H1 (cell line): Measurements from ENCODE around the gene G2E3. TPM values are rescaled to one million over a fixed set of nuclear protein-coding genes. Genes with fewer than 3 reads are reported as not detected.

Experiments
- CTCF ChIA-PET: fragments of 300-600 bp; sonication (Branson Sonifier 250); formaldehyde crosslinking; loops from one replicate; lab custom pipeline; 2021; ENCODE audit not compliant: partially characterized antibody; lab: Charles Lee
- POLR2A ChIA-PET: fragments of 300-600 bp; sonication (Branson Sonifier 250); formaldehyde crosslinking; loops from one replicate; lab custom pipeline; 2021; ENCODE audit warnings: inconsistent platforms; ENCODE audit not compliant: partially characterized antibody; lab: Charles Lee
- DNase-seq, 2 experiments: peaks; one replicate each; pipeline versions ENCODE4 v3.0.0 to v3.0.0-alpha.2; 2010 to 2022; ENCODE audit warnings: low spot score in 2 of 2, low read depth in 1 of 2, mixed read lengths in 1 of 2
- FAIRE-seq: peaks from 2 replicates; lab custom pipeline; 2011; peaks lifted over from hg19 to GRCh38; lab: Jason Lieb, UNC
- H2AFZ ChIP-seq: 2 replicates; pipeline ENCODE4 v1.8.1; 2012; ENCODE audit warnings: low read length, inconsistent platforms
- H2AK5ac ChIP-seq: 2 replicates; pipeline ENCODE4 v1.6.1; 2013; ENCODE audit warnings: low read depth, low read length
- H2BK120ac ChIP-seq: replicated peaks from 2 replicates; pipeline ENCODE3; 2013; ENCODE audit warnings: low read depth, low read length, inconsistent platforms
- H2BK12ac ChIP-seq: 2 replicates; pipeline ENCODE4 v1.6.1; 2013; ENCODE audit warnings: low read depth, low read length
- H2BK15ac ChIP-seq: 2 replicates; pipeline ENCODE4 v1.6.1; 2013; ENCODE audit warnings: low read length
- H2BK20ac ChIP-seq: 2 replicates; pipeline ENCODE4 v1.6.1; 2013; ENCODE audit warnings: low read length
- H2BK5ac ChIP-seq: 2 replicates; pipeline ENCODE4 v1.6.1; 2013; ENCODE audit warnings: low read depth, low read length
- H3K14ac ChIP-seq: 2 replicates; pipeline ENCODE4 v1.6.1; 2013; ENCODE audit warnings: inconsistent platforms; ENCODE audit not compliant: insufficient read length
- H3K18ac ChIP-seq: 2 replicates; pipeline ENCODE4 v1.6.1; 2013; ENCODE audit warnings: low read length; ENCODE audit errors: extremely low read depth
- H3K23ac ChIP-seq: 2 replicates; pipeline ENCODE4 v1.6.1; 2013; ENCODE audit warnings: inconsistent platforms; ENCODE audit not compliant: insufficient read length
- H3K23me2 ChIP-seq: 2 replicates; pipeline ENCODE4 v1.6.1; 2013; ENCODE audit warnings: low read depth, low read length
- H3K27ac ChIP-seq: 2 replicates; pipeline ENCODE4 v1.6.1; 2011; ENCODE audit warnings: low read depth, low read length, inconsistent platforms
- H3K27me3 ChIP-seq, 4 experiments: replicated peaks in 1 of 4; 1 replicate in 1 of 4; 2 replicates in 3 of 4; pipeline versions ENCODE4 v1.6.1 to v1.8.1; 2011 to 2013; ENCODE audit warnings: low read length in 3 of 4, mild to moderate bottlenecking in 3 of 4, inconsistent platforms in 2 of 4, mixed read lengths in 2 of 4, moderate library complexity in 1 of 4; ENCODE audit not compliant: control insufficient read depth in 3 of 4, insufficient read depth in 3 of 4; ENCODE audit errors: extremely low read depth in 1 of 4
- H3K36me3 ChIP-seq, 4 experiments: 2 replicates each; pipeline versions ENCODE4 v1.6.1 to v1.8.1; 2011 to 2013; ENCODE audit warnings: mild to moderate bottlenecking in 4 of 4, low read length in 3 of 4, moderate library complexity in 2 of 4, control low read depth in 1 of 4, inconsistent platforms in 1 of 4; ENCODE audit not compliant: insufficient read depth in 4 of 4, control insufficient read depth in 2 of 4
- H3K4ac ChIP-seq: replicated peaks from 2 replicates; pipeline ENCODE3; 2013; ENCODE audit warnings: low read length, low read depth, mixed read lengths, inconsistent platforms; ENCODE audit not compliant: insufficient read length
- H3K4me1 ChIP-seq, 4 experiments: replicated peaks in 1 of 4; 1 replicate in 1 of 4; 2 replicates in 3 of 4; pipeline versions ENCODE4 v1.6.1 to v1.8.1; 2011 to 2013; ENCODE audit warnings: low read length in 3 of 4, inconsistent platforms in 2 of 4, mixed read lengths in 1 of 4; ENCODE audit not compliant: insufficient read depth in 4 of 4, control insufficient read depth in 3 of 4
- H3K4me2 ChIP-seq, 2 experiments: 2 replicates each; pipeline versions ENCODE4 v1.6.1 to v1.8.1; 2011 to 2013; ENCODE audit warnings: low read depth in 2 of 2, low read length in 2 of 2, control low read depth in 1 of 2, inconsistent platforms in 1 of 2, mild to moderate bottlenecking in 1 of 2; ENCODE audit not compliant: insufficient read depth in 1 of 2
- H3K4me3 ChIP-seq, 4 experiments: fragments of 200-600, 300-600 bp in 1 of 4; sonication (generic), shearing (Covaris generic), sonication (Bioruptor Twin) in 1 of 4; 2 replicates each; pipeline versions ENCODE4 v1.5.1 to v1.8.1; 2011 to 2016; ENCODE audit warnings: low read length in 4 of 4, low read depth in 3 of 4, control low read depth in 2 of 4, inconsistent platforms in 2 of 4, mild to moderate bottlenecking in 2 of 4, mixed read lengths in 1 of 4, moderate library complexity in 1 of 4; ENCODE audit not compliant: insufficient read depth in 2 of 4; ENCODE audit errors: extremely low read depth in 1 of 4
- H3K56ac ChIP-seq: replicated peaks from 2 replicates; pipeline ENCODE3; 2013; ENCODE audit warnings: low read depth, mild to moderate bottlenecking, mixed read lengths, low read length, inconsistent platforms; ENCODE audit not compliant: insufficient read length
- H3K79me1 ChIP-seq: 2 replicates; pipeline ENCODE4 v1.6.1; 2013; ENCODE audit warnings: low read depth, low read length, control low read depth
- H3K79me2 ChIP-seq, 2 experiments: 2 replicates each; pipeline versions ENCODE4 v1.6.1 to v1.8.1; 2012 to 2013; ENCODE audit warnings: low read length in 2 of 2, mild to moderate bottlenecking in 2 of 2, inconsistent platforms in 1 of 2; ENCODE audit not compliant: insufficient read depth in 2 of 2, control insufficient read depth in 1 of 2
- H3K9ac ChIP-seq, 4 experiments: replicated peaks in 1 of 4; 1 replicate in 1 of 4; 2 replicates in 3 of 4; pipeline versions ENCODE4 v1.6.1 to v1.8.1; 2011 to 2013; ENCODE audit warnings: low read depth in 3 of 4, low read length in 3 of 4, control low read depth in 2 of 4, mild to moderate bottlenecking in 2 of 4, moderate library complexity in 2 of 4, inconsistent platforms in 1 of 4; ENCODE audit errors: extremely low read depth in 1 of 4
- H3K9me3 ChIP-seq, 2 experiments: 2 replicates each; pipeline versions ENCODE4 v1.6.1 to v1.8.1; 2012 to 2013; ENCODE audit warnings: mild to moderate bottlenecking in 2 of 2, moderate library complexity in 2 of 2, control low read depth in 1 of 2, inconsistent platforms in 1 of 2, low read depth in 1 of 2, low read length in 1 of 2, mixed read lengths in 1 of 2; ENCODE audit not compliant: insufficient read depth in 2 of 2
- H4K20me1 ChIP-seq, 2 experiments: replicated peaks in 1 of 2; 2 replicates each; pipeline versions ENCODE3 to v1.8.1; 2011 to 2013; ENCODE audit warnings: inconsistent platforms in 2 of 2, low read length in 2 of 2, mild to moderate bottlenecking in 1 of 2; ENCODE audit not compliant: insufficient read depth in 2 of 2, control insufficient read depth in 1 of 2
- H4K5ac ChIP-seq: 2 replicates; pipeline ENCODE4 v1.6.1; 2013; ENCODE audit warnings: low read length, low read depth, mixed read lengths, inconsistent platforms; ENCODE audit not compliant: insufficient read length
- H4K8ac ChIP-seq: 2 replicates; pipeline ENCODE4 v1.8.0; 2013; ENCODE audit warnings: mild to moderate bottlenecking, moderate library complexity, low read length, inconsistent platforms; ENCODE audit not compliant: insufficient read depth; ENCODE audit errors: extremely low read depth
- H4K91ac ChIP-seq: replicated peaks from 2 replicates; pipeline ENCODE3; 2013; ENCODE audit warnings: low read length, mixed read lengths, inconsistent platforms; ENCODE audit not compliant: insufficient read length
- BCL11A ChIP-seq, 2 experiments: IDR thresholded peaks; one replicate each; pipeline ENCODE4 v1.6.1; 2011; ENCODE audit warnings: low read depth in 2 of 2, low read length in 2 of 2, mild to moderate bottlenecking in 2 of 2
- CBX5 ChIP-seq: fragments of 300-800, 300-1000 bp; sonication (generic); IDR thresholded peaks from 2 replicates; pipeline ENCODE4 v1.7.1; 2016; ENCODE audit warnings: antibody characterized with exemption, low read length, low read depth
- CBX8 ChIP-seq: fragments of 300-800, 300-1000 bp; sonication (generic); IDR thresholded peaks from 2 replicates; pipeline ENCODE4 v1.7.1; 2016; ENCODE audit warnings: low read depth, low read length, borderline replicate concordance
- EGR1 ChIP-seq: IDR thresholded peaks from 2 replicates; pipeline ENCODE4 v1.6.1; 2011; ENCODE audit warnings: low read depth, low read length, borderline replicate concordance
- HDAC6 ChIP-seq: IDR thresholded peaks from one replicate; pipeline ENCODE4 v1.7.1; 2012; ENCODE audit warnings: low read depth, mild to moderate bottlenecking, inconsistent platforms, low read length, moderate library complexity
- SUZ12 ChIP-seq: fragments of 200-600 bp; sonication (generic); IDR thresholded peaks from 2 replicates; pipeline ENCODE4 v1.6.1; 2012; ENCODE audit warnings: mild to moderate bottlenecking, inconsistent platforms, low read length, moderate library complexity, mixed read lengths
- WGBS, 2 experiments: shearing (Covaris generic) in 1 of 2; methylation state at CpG; one replicate each; pipeline versions ENCODE4 v1.1.6 to v1.1.7; 2013 to 2015; ENCODE audit warnings: low lambda C conversion rate in 2 of 2, mixed read lengths in 2 of 2, inconsistent platforms in 1 of 2, low coverage in 1 of 2, missing lambda C conversion rate in 1 of 2; ENCODE audit not compliant: insufficient replicate concordance in 2 of 2, insufficient coverage in 1 of 2, insufficient read length in 1 of 2; ENCODE audit errors: extremely low coverage in 1 of 2, missing lambda C conversion rate in 1 of 2; 5-methylcytosine and 5-hydroxymethylcytosine counted together
- polyA plus RNA-seq, 7 experiments: library from polyadenylated mRNA; depleted of rRNA in 3 of 7; stranded (reverse) in 5 of 7; unstranded in 2 of 7; fragments of >200 nt in 5 of 7; fragments of 200-250 nt in 2 of 7; gene quantifications; 1 replicate in 5 of 7; 2 replicates in 1 of 7; 4 replicates in 1 of 7; pipeline versions ENCODE4 v1.2.1 to v1.2.3, GENCODE V29; 2011 to 2013; ENCODE audit warnings: missing spikeins in 2 of 7, mixed read lengths in 2 of 7
- total RNA-seq: library from RNA; stranded (reverse); fragmentation: NEBNext Ultra II Directional; extraction: Animal tissue kit (Norgen Biotek cat#: 25700); gene quantifications from 2 replicates; pipeline ENCODE4 v1.2.1, GENCODE V29; 2021

The G2E3 gene
- total and polyA plus RNA-seq, 2 of the 8 experiments (the other 6 are each of a cell fraction or from before 2014, with no cell fraction given), result 9.2 to 72.0 TPM

DNA sequence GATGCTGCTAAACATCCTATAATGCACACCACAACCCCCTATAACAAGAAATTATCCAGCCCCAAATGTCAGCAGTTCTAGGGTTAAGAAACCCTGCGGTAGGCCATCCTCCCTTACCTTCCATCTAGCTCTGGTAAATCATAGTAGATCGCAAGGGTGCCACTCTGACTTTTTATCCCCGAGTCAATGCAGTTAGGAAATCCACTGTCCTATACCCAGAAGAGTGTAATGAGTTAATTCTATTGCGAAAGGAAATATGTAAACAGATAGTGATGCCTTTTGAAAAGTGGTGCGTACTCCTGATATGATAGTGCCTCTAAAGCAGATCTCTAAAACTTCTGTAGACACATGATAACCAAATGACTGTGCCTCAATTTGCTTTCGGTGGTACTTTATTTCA is 93.0 kb downstream of the G2E3 start:
- Histone ChIP-seq H4K8ac (no peak overlapping the region), H3K56ac (no peak overlapping the region), H3K4me3 (no peak overlapping the region), H3K79me2 (no peaks in the 10 kb centered on the region), H4K91ac (no peak overlapping the region), H3K14ac (no peak overlapping the region), H3K4ac (no peak overlapping the region), H2AFZ (no peak overlapping the region), H2BK15ac (no peak overlapping the region), H3K27me3 (no peaks in the 10 kb centered on the region)
- 94% methylated on average over 6 of the region's 6 CpGs; no CpG with 5 or more reads in 1 of the 2 experiments for WGBS, 2 experiments
- no peak for FAIRE-seq
- POLR2A ChIA-PET, result no interaction called here
- TF ChIP-seq CBX5 (no peak), SUZ12 (no peak), CBX8 (no peak), EGR1 (no peak), HDAC6 (no peak), BCL11A (IDR thresholded peaks at IDR 0.05; ENCODE audit: low read depth in 2 of 2, low read length in 2 of 2) (no peak)
- TF ChIP-seq, all 59 proteins: peak for 0
- H3K79me1 ChIP-seq, result no peaks in the 10 kb centered on the region
- H3K4me2 ChIP-seq, result no peak overlapping the region
- peaks cover 2 to 49% (median 24%) of the 10 kb centered on the region in 4 experiments; a peak in 7 of 8 replicates for H3K36me3 ChIP-seq
- peaks cover 1 to 4% of the 10 kb centered on the region in 2 experiments for H4K20me1 ChIP-seq
- H2AK5ac ChIP-seq, result no peak overlapping the region
- no peak overlapping the region for H3K9ac ChIP-seq
- no peak overlapping the region for H3K27ac ChIP-seq
- no peak overlapping the region for H3K23ac ChIP-seq
- no peaks in the 10 kb centered on the region for H3K9me3 ChIP-seq
- CTCF ChIA-PET, result no interaction called here
- no peak overlapping the region for H2BK20ac ChIP-seq
- no peaks in the 10 kb centered on the region for H3K4me1 ChIP-seq
- H2BK120ac ChIP-seq, result no peak overlapping the region
- H2BK12ac ChIP-seq, result no peak overlapping the region
- H3K18ac ChIP-seq, result no peak overlapping the region
- no peak overlapping the region for H2BK5ac ChIP-seq
- H3K23me2 ChIP-seq, result no peaks in the 10 kb centered on the region
- DNase-seq, result no peak
- H4K5ac ChIP-seq, result no peak overlapping the region
